Activated CD8-positive, alpha-beta memory T cell treated with anti-CD3 and anti-CD28 coated beads for 48 hours (primary cell): ENCODE results near the gene TGM6.

Experiments used
- DNase-seq, 3 experiments: peaks; one replicate each; pipeline ENCODE4 v3.0.0-alpha.2; 2020; ENCODE audit warnings: low read depth in 2 of 3, low spot score in 2 of 3

The TGM6 gene

DNA sequence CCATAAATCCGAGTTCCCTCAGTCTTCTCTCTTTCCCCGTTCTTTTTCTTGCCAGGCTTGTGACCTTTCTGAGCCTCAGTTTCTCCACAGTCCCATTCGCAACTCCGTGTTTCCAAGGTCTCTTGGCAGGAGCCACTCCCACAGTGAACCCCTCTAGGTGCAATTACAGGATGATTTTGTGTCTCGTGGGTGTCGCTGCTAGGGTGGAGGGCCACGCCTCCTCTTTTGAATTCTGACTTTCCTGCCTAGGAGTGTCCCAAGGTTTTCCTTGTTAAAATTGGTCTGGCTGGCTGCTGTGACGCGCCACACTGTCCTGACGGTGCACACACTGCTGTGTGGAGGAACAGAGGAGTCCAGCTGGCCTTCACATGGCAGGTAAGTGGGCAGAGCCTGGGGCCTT lies at the start of gene TGM6:
TSS of gene TGM6 (plus strand) at position 301 of the 400 bp plus-strand sequence. CDS start at position 369, 68 bp downstream.
- no peak for DNase-seq

DNA sequence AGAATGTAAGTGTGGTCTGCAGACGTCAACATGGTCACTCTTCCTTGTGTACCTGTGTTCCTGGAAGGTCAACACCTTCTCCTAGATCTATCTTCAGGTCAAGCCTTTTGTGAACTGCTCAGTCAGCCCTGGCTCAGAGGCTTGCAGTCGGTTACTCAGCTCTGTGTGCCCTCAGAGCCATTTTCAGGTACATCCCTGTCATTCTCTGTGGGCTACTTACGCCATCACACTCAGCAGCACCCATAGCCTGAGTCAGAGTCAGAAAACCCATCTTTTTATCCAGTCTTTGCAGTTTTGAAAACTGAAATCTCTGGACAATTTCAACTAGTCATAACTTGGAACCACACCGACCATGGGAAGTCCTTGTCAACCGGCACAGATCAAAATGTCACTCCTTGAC lies 49.6 kb upstream of the TGM6 start:
- no peak for DNase-seq

- no peak for DNase-seq
These were observed 48.7 kb upstream of the TGM6 start for GRCh38 chr20:2331901-2332565.

- no peak for DNase-seq
These were observed 48.0 kb upstream of the TGM6 start for GRCh38 chr20:2332711-2333110.

- no peak for DNase-seq
These were observed 46.9 kb upstream of the TGM6 start for GRCh38 chr20:2333821-2334220.

GRCh38 chr20:2335096-2335870 lies 45.4 kb upstream of the TGM6 start:
- no peak for DNase-seq

GRCh38 chr20:2336471-2336870 lies 44.2 kb upstream of the TGM6 start:
- no peak for DNase-seq

- no peak for DNase-seq
These were observed 43.6 kb upstream of the TGM6 start for GRCh38 chr20:2337142-2337541.

GRCh38 chr20:2338411-2339066 lies 42.2 kb upstream of the TGM6 start:
- no peak for DNase-seq

- DNase-seq, result no peak
These were observed 40.6 kb upstream of the TGM6 start for GRCh38 chr20:2340136-2340535.

- DNase-seq, result no peak
These were observed 39.9 kb upstream of the TGM6 start for GRCh38 chr20:2340823-2341222.

GRCh38 chr20:2341336-2341735 lies 39.4 kb upstream of the TGM6 start:
- DNase-seq, result no peak

DNA sequence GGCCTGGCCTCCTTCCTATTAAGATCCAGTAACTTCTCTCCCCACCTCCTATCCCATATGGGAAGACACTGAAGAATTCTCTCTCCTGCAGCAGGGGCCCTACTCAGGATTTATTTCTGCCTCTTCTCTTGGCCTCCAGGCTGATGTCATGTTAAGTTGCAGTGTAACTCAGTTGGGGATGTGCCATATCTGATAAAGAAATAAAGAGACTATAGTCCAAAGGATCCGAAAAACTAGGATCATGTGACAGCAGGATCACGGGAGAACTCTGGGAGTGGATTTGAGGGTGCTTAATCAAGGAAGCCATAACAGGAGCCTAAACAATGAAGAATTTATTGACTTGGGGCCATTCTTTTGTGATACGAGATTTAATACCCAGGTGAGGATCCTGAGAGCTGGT lies 38.5 kb upstream of the TGM6 start:
- no peak for DNase-seq

DNA sequence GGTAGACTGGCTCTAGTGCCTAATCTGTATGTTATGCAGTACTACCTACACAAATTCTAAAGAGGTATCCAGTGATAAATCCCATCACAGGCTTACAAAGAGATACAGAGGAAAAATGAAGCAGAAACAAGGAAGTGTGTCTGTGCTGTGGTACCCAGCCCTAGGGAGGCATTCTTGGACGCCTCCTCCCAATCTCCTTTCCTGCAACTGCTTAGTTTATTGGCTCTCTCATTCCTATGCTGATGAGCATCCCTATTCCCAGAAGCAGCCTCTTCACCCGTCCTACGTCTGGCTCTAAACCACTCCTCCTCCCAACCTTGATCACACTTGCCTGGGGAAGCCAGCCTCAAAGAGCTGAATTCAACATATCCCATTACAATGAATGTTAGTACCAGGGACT lies 34.5 kb upstream of the TGM6 start:
- no peak for DNase-seq

DNA sequence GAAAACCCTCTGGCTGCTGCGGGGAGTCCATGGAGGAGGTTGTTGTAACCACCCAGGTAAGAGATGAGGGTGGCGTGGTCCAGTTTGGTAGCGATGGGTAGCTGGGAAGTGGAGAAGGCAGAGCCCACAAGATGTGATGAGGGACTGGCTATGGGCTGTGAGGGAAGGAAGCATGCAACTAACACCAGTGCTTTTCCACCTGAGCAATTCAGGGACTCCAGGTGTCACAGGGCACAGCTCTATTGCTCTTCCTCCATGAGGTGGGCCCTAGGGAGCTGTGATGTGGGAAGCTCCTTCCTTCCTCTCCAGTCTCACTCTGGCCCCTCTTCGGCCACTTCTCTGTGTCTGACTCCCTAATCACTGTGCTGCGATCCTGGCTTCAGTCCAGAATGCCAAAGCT lies 32.4 kb upstream of the TGM6 start:
- no peak for DNase-seq

- DNase-seq, result no peak
These were observed 30.9 kb upstream of the TGM6 start for GRCh38 chr20:2349801-2350200.

- no peak for DNase-seq
These were observed 30.1 kb upstream of the TGM6 start for GRCh38 chr20:2350606-2351005.

- DNase-seq, result no peak
These were observed 27.5 kb upstream of the TGM6 start for GRCh38 chr20:2353231-2353630.

DNA sequence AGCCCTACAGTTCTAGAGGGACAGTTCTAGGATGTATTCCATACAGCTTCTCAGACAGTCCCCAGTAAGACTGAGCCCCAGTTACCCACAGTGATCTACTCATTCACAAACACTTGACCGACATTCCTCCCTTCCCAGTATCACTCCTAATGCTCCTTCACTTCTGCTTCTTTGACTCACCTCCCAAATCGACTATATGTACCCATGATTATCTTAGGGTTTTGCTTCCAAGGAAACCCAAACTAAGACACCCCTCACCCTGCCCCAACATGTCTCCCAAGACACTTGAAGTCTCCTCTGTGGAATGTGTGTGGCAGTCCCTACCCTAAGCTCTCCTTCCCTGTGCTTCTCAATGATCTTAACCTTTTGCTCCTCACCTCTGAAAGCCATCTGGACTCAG lies 23.6 kb upstream of the TGM6 start:
- DNase-seq, result no peak

- DNase-seq, result no peak
These were observed 22.7 kb upstream of the TGM6 start for GRCh38 chr20:2358006-2358405.

- DNase-seq, result no peak
These were observed 19.6 kb upstream of the TGM6 start for GRCh38 chr20:2361035-2361593.

- no peak for DNase-seq
These were observed 17.5 kb upstream of the TGM6 start for GRCh38 chr20:2363187-2363586.
